GM21360 (cell line): ENCODE data around the gene RSU1.

ENCODE experiments used
- ATAC-seq: cut with Tn5 transposase; IDR thresholded peaks from one replicate; pipeline ENCODE4 v1.9.1; 2021; ENCODE audit warnings: mild to moderate bottlenecking, moderate library complexity; ENCODE audit not compliant: unreplicated experiment

Gene RSU1

GRCh38 chr10:16611037-16611436 is 206.2 kb downstream of the RSU1 start:
- no peak for ATAC-seq

- ATAC-seq: no peak
Observed at GRCh38 chr10:16609211-16609610, 208.0 kb downstream of the RSU1 start.

GRCh38 chr10:16606923-16607322 is 210.3 kb downstream of the RSU1 start:
- no peak for ATAC-seq

- no peak for ATAC-seq
Observed at GRCh38 chr10:16606421-16606820, 210.8 kb downstream of the RSU1 start.

GRCh38 chr10:16603308-16603707 is 213.9 kb downstream of the RSU1 start:
- no peak for ATAC-seq

- ATAC-seq: no peak
Observed at GRCh38 chr10:16602104-16602775, 215.0 kb downstream of the RSU1 start.

- ATAC-seq: no peak
Observed at GRCh38 chr10:16599662-16600061, 217.6 kb downstream of the RSU1 start.

- ATAC-seq: no peak
Observed at GRCh38 chr10:16597656-16598055, 219.6 kb downstream of the RSU1 start.

- no peak for ATAC-seq
Observed at GRCh38 chr10:16592378-16592777, 224.8 kb downstream of the RSU1 start.

- ATAC-seq: peak; percentile 92
Observed at GRCh38 chr10:16586358-16587138, 230.7 kb downstream of the RSU1 start.

- peak; percentile 44 for ATAC-seq
Observed at GRCh38 chr10:16585103-16585502, 232.1 kb downstream of the RSU1 start.

- ATAC-seq: no peak
Observed at GRCh38 chr10:16583382-16583781, 233.8 kb downstream of the RSU1 start.

GRCh38 chr10:16581202-16581601 is 236.0 kb downstream of the RSU1 start:
- ATAC-seq: no peak

- ATAC-seq: peak; percentile 94
Observed at GRCh38 chr10:16570731-16571130, 246.5 kb downstream of the RSU1 start.

GRCh38 chr10:16566202-16566805 is 250.9 kb downstream of the RSU1 start:
- ATAC-seq: no peak

- no peak for ATAC-seq
Observed at GRCh38 chr10:16565604-16566003, 251.6 kb downstream of the RSU1 start.

GRCh38 chr10:16562891-16563290 is 254.3 kb downstream of the RSU1 start:
- no peak for ATAC-seq

GRCh38 chr10:16559236-16559773 is 257.9 kb downstream of the RSU1 start:
- no peak for ATAC-seq

GRCh38 chr10:16547973-16548372 is 269.3 kb downstream of the RSU1 start:
- ATAC-seq: no peak

GRCh38 chr10:16545116-16545736 is 272.0 kb downstream of the RSU1 start:
- peak; percentile 75 for ATAC-seq

- ATAC-seq: no peak
Observed at GRCh38 chr10:16544591-16544990, 272.6 kb downstream of the RSU1 start.
